Measurements from ENCODE around the gene FOXO3. TPM values are rescaled to one million over a fixed set of nuclear protein-coding genes. Genes with fewer than 3 reads are reported as not detected.

FOXO3 gene
- total RNA-seq, 1 experiment from 2014 or later: 58.8 TPM

- DNase-seq (ENCODE audit: low read depth): no peak
Measured at GRCh38 chr6:108594151-108594550, 33.4 kb downstream of the FOXO3 start.

GRCh38 chr6:108594640-108595039 lies 33.9 kb downstream of the FOXO3 start:
- DNase-seq (ENCODE audit: low read depth): no peak

- no peak for DNase-seq (ENCODE audit: low read depth)
Measured at GRCh38 chr6:108596956-108597355, 36.2 kb downstream of the FOXO3 start.

GRCh38 chr6:108597572-108598304 lies 37.0 kb downstream of the FOXO3 start:
- no peak for DNase-seq (ENCODE audit: low read depth)

- DNase-seq (ENCODE audit: low read depth): peak; percentile 99
Measured at GRCh38 chr6:108598305-108598863, 37.7 kb downstream of the FOXO3 start.

GRCh38 chr6:108604156-108604555 lies 43.4 kb downstream of the FOXO3 start:
- no peak for DNase-seq (ENCODE audit: low read depth)

GRCh38 chr6:108606250-108606690 lies 45.6 kb downstream of the FOXO3 start:
- no peak for DNase-seq (ENCODE audit: low read depth)

- peak; percentile 88 for DNase-seq (ENCODE audit: low read depth)
Measured at GRCh38 chr6:108608453-108609275, 47.9 kb downstream of the FOXO3 start.

- DNase-seq (ENCODE audit: low read depth): peak; percentile 86
Measured at GRCh38 chr6:108609276-108609769, 48.6 kb downstream of the FOXO3 start.

- DNase-seq (ENCODE audit: low read depth): no peak
Measured at GRCh38 chr6:108610270-108610839, 49.6 kb downstream of the FOXO3 start.

- no peak for DNase-seq (ENCODE audit: low read depth)
Measured at GRCh38 chr6:108610957-108611586, 50.4 kb downstream of the FOXO3 start.

GRCh38 chr6:108612852-108613251 lies 52.1 kb downstream of the FOXO3 start:
- DNase-seq (ENCODE audit: low read depth): no peak

- DNase-seq (ENCODE audit: low read depth): no peak
Measured at GRCh38 chr6:108616544-108616943, 55.8 kb downstream of the FOXO3 start.

- no peak for DNase-seq (ENCODE audit: low read depth)
Measured at GRCh38 chr6:108616973-108617372, 56.3 kb downstream of the FOXO3 start.

GRCh38 chr6:108618623-108619152 lies 58.0 kb downstream of the FOXO3 start:
- DNase-seq (ENCODE audit: low read depth): no peak

GRCh38 chr6:108619431-108620197 lies 58.9 kb downstream of the FOXO3 start:
- DNase-seq (ENCODE audit: low read depth): peak; percentile 42

- DNase-seq (ENCODE audit: low read depth): peak; percentile 96
Measured at GRCh38 chr6:108621117-108621516, 60.4 kb downstream of the FOXO3 start.

- DNase-seq (ENCODE audit: low read depth): peak; percentile 86
Measured at GRCh38 chr6:108622641-108623298, 62.1 kb downstream of the FOXO3 start.

GRCh38 chr6:108623995-108624394 lies 63.3 kb downstream of the FOXO3 start:
- DNase-seq (ENCODE audit: low read depth): no peak

GRCh38 chr6:108625581-108625980 lies 64.9 kb downstream of the FOXO3 start:
- no peak for DNase-seq (ENCODE audit: low read depth)

All from LHCN-M2 (cell line).